NCI-H1930 (cell line): Measurements from ENCODE around the gene WNK2.
"Not testable (repeated sequence)": the region's sequence is repeated elsewhere in the genome, so short reads cannot be mapped to it uniquely, and the experiment has no call there.

Experiments used
- DNase-seq, 2 experiments: peaks; one replicate each; lab custom pipeline; 2025; lab: John Stamatoyannopoulos, UW

Gene WNK2

GRCh38 chr9:93183663-93184431, at the start of gene WNK2:
Gene WNK2, plus strand, starts transcription at chr9:93184139. Its CDS starts 791 bp downstream, at chr9:93184930.
- peak; percentile 11 to 44 for DNase-seq

GRCh38 chr9:93134740-93135444, 49.0 kb upstream of the WNK2 start:
- no peak for DNase-seq

DNA sequence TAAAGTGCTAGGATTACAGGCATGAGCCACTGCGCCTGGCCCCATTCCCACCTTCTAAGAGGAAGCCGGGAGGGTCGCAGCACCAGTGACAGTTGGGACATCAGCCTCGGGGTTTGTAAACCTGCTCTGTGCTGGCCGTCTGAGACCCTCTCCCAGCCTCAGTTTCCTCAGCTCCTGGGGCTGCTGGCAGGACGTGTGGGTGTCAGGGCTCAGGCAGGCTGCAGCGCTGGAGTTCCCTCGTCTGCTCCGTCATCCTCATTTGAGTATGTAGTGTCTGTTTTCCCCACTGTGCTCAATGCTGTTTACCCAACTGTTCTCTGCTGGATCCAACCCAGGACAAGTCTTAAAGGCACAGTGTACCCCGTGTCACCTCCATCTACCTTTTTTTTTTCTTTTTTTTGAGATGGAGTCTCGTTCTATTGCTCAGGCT, 47.9 kb upstream of the WNK2 start:
- no peak for DNase-seq

- no peak for DNase-seq
These were observed 46.6 kb upstream of the WNK2 start for GRCh38 chr9:93137362-93137761.

DNA sequence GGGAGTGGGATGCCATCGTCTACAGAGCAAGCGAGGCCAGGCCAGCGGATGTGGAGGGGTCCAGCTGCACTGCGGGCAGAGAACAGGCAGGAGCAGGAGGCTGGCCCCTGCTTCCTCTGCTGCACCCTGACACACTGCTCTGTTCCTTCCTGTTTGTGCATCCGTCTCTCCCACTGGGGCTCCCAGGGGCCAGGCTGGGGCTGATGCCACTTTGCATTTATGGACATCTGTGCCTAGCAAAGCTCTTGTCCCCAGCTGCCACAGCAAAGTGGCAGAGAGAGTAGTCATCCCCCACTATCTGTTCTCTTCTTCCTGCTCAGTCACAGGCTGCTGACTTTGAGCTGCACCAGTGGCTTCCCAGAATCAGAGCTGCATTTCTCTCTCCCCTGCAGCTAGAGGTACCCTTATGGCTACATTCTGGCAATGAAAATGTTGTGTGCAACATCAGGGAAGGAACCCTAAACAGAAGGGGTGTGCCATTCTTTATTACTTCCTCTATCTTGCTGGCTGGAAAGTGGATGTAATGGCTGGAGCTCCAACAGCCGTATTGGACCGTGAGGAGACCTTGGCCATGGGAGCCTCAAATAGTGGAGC, 45.7 kb upstream of the WNK2 start:
- DNase-seq: no peak

GRCh38 chr9:93139365-93140182, 44.4 kb upstream of the WNK2 start:
- no peak for DNase-seq

DNA sequence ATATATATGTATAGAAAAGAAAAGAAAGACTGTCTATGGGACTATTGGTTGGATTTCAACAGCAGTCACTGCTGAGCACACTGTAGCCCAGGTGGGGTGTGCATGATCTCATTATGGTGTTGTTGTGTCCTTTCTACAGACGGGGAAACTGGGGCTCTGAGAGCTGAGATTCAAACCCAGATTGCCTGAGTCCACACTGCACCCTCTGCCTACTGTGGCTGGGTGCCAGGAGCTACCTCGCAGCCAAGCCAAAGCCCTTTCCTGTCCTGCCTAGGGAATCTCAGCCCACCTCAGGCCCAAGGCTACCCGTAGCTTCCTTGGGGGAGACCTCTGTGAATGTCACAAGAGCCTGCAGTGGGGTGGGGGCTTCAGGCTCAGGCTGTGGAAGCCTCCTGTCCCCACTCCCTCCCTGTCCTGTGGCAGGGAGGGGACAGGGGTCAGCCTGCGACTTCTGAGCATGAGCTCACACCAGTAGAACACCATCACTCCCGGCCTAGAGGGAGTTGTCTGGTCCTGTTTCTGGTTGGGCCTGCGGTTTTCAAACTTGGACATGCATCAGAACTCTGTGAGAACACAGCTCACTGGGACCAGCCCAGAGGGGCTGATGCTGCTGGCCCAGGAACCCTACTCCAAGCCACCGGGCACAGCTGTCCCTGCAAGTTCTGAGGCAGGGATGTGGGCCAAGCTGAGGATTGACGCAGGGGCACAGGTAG, 42.0 kb upstream of the WNK2 start:
- no peak for DNase-seq

DNA sequence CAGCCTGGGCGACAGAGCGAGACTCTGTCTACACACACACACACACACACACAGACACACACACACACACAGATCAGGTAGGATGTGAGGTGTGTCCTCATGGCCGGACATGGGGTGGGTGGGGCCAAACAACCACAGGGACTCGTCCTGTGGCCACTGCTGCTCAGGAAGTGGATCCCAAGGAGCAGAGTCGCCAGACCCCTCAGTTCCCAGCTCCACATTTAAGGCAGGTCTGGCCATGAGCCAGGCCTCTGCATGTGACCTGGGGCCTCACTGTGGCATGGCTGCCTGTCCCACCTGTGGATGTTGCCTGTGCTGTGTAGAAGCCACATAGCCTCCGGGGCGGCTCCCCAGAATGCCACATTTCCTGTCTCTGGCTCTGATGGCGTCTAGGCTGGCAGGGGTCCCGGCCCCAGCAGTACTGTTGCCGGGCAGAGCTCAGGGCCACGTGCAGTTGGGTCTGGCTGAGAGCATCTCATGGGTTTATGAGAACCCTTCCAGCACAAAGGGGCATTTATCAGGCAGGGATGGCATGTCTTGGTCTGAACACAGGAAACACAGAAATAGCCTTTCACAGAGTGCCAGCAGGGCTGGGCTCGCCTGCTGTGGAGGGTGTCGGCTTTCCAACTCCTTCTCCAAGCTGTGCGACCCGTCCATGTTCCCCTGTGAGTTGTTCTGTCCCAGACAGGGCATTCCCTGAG, 40.0 kb upstream of the WNK2 start:
- no peak for DNase-seq

DNA sequence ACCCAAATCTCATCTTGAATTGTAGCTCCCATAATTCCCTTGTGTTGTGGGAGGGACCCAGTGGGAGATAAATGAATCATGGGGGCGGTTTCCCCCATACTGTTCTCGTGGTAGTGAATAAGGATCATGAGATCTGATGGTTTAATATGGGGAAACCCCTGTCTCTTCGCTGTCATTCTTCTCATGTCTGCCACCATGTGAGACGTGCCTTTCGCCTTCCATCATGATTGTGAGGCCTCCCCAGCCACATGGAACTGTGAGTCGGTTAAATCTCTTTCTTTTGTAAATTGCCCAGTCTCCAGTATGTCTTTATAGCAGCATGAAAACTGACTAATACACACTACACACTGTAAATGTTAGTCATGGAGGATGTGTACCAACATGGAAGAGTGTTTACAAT, 37.2 kb upstream of the WNK2 start:
- DNase-seq: not testable (repeated sequence)

DNA sequence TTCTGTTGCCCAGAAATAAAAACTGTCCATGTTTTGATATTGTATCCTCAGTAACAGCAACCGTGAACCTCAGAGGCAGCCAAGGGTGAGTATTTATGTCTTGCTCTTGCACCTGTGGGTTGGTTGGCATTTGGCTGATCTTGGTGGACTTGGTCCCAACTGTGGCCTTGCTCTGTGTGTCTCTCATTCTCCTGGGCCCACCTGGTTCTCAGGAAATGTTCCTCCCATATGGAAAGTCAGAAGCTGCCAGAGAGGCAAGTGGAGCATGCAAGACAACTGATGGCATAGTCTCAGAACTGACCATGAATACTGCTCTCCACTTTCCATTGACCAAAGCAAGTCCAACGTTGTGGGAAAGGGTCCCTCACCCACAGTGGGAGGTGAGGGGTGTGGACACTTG, 36.3 kb upstream of the WNK2 start:
- DNase-seq: no peak

GRCh38 chr9:93148721-93149120, 35.2 kb upstream of the WNK2 start:
- no peak for DNase-seq

DNA sequence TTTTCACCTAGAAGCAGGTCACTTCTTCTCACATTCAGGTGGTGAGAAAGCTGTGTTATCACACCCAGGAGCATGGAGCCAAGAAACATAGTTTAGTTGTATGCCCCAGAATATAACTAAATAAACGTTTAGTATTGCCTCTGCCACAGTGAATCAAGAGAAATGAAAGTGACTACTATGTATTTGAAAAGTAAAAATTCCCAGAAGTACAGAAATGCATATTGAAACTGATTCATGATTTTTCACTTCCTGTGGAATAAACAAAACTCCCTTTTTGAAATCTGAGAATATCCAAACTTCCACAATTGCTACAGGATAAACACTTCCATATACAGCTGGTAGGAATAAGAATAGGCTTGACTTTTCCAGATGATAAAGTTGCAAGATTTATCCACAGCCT, 34.6 kb upstream of the WNK2 start:
- no peak for DNase-seq

DNA sequence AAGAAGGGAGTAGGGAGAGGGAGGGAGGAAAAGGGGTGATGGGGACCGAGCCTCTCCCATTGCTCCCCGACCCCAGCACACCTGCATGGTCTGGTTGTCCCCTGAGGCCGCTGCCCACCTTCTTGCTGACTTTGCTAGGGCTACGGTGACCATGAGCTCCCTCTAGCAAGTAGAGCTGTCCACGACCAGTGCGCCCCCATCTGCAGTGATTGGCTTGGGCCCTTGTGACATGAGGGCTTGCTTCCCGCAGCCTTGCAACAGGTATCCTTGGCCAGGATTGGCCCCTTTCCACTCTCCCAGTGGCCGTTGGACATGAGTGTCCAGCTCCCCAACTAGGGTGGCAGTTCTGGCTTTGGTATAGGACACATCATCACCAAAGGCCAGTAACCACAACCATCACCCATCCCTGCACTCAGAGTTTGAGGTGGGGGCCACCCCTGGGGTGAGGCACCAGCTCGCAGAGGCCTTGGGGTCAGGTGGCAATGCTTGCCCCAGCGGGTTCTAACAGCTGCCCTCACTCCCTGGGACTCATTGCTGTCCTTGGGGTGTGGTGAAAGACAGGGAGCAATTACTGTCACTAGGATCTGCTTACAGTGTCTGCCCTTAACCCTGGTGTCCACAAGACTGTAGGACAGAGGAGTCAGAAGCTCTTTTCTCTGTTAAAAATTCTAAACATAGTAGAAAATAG, 32.7 kb upstream of the WNK2 start:
- DNase-seq: no peak

DNA sequence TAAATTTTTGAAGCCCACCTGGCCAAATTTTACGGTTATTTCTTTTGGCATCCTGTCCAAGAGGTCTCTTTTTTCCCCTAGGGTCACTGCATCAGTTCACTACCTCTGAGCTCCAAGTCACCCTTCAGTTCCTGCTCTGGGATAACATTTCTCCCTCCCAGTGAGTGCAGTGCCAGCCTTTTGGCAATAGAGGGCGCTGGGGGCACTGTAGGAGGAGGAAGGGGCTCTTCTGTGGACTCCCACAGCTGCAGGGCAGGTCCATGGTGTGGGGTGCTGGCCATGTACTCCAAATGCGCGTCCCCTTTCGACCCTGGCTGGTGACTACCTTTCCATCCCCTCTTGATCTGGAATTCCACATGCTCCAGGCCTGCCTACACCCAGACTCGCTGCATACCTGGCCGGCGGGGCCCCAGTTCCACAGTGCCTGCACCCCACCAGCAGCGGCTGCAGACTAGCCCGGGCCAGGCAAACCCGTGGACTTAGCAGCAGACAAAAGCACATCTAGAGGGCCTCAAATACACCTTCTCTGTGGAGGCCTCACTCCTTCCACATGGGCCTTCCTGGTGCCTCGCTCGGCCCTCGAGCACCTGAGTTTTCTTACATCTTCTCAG, 29.5 kb upstream of the WNK2 start:
- DNase-seq: peak; percentile 7 to 51

DNA sequence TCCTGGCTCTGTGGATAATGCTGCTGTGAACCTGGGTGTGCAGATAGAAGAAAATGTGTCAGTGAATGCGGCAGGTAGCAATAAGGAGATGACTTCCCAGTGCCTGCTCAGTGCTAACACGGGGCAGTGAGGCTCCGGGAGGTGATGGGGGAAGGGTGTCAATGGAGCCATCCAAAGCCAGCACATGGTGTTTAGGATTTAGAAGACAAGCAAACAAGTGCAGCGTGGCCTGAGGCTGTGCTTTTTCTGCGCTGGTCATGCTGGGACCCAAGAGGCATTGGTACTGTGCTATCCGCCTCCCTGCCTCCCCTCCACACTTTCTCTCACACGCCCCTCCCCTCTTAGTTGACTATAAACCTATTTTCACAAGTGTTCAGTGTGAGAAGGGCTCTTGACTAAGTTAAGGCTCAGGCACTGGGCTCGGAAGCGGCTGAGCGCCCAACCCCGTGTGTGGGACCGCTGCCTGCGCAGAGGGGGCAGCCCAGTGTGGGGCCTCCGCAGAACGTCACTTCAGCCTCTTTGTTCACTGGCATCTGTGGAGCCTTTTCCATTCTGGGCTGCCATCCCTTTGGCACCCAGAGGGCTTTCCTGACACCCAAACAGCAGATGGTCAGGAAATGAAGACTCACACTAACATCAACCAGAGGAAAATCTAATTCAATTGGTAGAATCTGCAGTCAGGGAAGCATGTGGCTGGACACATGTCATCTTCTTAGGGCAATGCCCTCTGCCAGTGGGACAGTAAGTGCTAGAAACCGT, 28.0 kb upstream of the WNK2 start:
- DNase-seq: no peak

GRCh38 chr9:93156475-93157008, 27.4 kb upstream of the WNK2 start:
- DNase-seq: no peak

GRCh38 chr9:93159601-93160471, 24.1 kb upstream of the WNK2 start:
- DNase-seq: peak; percentile 47 to 69
